ENCODE results near the gene METTL16.
"Not testable (repeated sequence)": the region's sequence is repeated elsewhere in the genome, so short reads cannot be mapped to it uniquely, and the experiment has no call there.

The METTL16 gene

DNA sequence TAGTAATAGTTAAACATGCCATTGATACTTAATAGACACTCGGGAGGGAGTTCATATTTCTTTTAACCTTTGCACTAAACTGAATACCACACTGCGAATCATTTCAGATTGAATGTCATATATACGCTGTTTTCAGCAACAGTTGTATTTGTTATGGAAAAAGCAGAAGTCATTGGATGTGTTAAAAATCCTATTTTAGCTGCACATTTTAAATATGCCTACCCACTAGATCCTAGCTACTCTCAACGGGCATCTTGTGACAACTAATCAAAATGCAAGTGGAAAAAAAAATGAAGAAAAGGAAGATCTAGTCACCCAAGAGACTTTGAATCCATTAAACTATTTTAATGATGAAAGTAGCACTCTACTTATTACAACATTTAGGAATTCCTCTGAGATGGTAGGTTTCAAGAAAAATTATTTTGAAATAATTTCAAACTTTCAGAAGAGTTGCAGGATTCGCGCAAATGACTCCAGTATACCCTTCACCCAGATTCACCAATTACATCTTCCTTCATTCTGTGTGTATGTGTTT, 59.4 kb downstream of the METTL16 start:
- DNase-seq = no peak

- DNase-seq = no peak
Measured at GRCh38 chr17:2450016-2450650, 61.6 kb downstream of the METTL16 start.

DNA sequence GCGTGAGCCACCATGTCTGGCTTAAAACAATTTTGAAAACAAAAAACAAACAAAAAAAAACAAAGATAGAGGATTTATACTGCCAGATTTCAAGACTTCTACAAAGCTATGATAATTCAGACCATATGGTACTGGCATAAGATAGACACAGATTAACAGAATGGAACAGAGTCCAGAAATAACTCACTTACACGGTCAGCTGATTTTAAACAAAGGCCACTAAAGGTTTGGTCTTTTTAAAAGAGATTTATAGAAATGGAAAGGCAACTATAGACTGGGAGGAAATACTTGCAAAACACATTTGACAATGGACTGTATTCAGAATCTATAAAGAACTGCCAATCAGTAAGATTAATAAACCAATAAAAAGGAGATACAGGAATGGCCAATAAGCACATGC, 62.2 kb downstream of the METTL16 start:
- DNase-seq = no peak

- not testable (repeated sequence) for DNase-seq
Measured at GRCh38 chr17:2447479-2447878, 64.2 kb downstream of the METTL16 start.

GRCh38 chr17:2445638-2446037, 66.0 kb downstream of the METTL16 start:
- DNase-seq = no peak

DNA sequence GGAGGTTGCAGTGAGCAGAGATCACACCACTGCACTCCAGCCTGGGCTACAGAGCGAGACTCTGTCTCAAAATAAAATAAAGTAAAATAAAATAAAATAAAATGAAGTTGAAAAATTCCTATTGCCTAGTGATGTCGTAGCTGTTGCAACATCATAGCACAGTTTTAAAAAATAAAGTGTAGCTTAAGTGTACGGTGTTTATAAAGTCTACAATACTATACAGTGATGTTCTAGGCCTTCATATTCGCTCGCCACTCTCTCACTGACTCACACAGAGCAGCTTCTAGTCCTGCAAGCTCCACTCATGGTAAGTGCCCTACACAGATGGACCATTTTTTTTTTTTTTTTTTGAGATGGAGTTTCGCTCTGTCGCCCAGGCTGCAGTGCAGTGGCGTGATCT, 67.3 kb downstream of the METTL16 start:
- DNase-seq = no peak

DNA sequence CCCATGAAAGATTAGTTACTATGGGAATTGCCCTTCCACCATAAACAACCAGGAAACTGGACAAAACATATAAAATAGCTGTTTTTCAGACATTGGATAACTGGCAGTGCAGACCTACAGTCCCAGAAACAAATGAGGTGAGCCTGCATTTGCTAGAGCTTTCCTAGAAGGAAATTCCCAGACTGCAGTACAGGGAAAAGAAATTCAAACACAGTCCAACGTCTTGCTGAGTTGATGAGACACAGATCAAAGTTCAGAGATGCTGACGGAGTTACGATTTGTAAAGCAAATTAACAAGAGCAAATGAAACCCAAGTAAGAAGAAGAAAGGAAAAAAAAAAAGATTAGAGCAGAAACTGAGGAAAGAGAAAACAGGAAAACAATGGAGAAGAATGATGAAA, 69.5 kb downstream of the METTL16 start:
- DNase-seq = no peak

DNA sequence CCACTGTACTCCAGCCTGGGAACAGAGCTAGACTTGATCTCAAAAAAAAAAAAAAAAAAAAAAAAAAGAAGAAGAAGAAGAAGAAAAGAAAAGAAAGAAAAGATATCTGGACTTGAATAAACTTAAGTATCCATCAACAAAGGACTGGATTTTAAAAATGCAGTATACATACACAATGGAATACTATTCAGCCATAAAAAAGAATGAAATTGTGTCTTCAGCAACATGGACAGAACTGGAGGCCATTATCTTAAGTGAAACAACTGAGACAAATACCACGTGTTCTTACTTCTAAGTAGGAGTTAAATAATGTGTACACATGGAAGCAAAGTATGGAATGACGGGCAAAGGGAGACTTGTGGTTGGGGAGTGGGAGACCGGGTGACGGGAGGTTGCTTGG, 70.8 kb downstream of the METTL16 start:
- no peak for DNase-seq

DNA sequence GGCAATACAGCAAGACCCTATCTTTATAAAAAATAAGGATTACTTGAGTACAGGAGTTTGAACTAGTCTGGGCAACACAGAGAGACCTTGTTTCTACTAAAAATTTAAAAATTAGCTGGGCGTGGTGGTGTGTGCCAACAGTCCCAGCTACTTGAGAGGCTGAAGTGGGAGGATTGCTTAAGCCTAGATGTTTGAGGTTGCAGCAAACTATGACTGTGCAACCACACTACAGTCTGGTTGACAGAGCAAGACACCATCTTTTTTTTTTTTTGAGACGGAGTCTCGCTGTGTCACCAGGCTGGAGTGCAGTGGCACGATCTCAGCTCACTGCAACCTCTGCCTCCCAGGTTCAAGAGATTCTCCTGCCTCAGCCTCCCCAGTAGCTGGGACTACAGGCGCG, 71.7 kb downstream of the METTL16 start:
- not testable (repeated sequence) for DNase-seq

DNA sequence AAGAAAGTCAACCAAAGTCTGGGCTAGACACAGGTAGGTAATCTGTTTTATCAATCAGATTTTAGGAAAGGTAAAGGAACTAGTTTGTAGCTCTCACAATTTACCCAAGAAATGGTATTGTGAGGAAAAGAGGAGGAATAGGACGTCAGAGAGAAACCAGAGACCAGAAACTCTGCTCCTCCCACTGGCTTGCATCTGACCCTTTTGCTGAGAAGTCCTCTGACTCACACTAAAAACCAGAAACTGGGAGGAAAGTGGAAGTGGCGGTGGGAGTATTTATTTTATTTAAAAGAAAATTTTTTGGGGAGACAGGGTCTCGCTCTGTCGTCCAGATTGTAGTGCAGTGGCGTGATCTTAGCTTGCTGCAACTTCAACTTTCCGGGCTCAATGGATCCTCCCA, 72.9 kb downstream of the METTL16 start:
- DNase-seq = no peak

GRCh38 chr17:2436316-2436905, 75.3 kb downstream of the METTL16 start:
- no peak for DNase-seq

DNA sequence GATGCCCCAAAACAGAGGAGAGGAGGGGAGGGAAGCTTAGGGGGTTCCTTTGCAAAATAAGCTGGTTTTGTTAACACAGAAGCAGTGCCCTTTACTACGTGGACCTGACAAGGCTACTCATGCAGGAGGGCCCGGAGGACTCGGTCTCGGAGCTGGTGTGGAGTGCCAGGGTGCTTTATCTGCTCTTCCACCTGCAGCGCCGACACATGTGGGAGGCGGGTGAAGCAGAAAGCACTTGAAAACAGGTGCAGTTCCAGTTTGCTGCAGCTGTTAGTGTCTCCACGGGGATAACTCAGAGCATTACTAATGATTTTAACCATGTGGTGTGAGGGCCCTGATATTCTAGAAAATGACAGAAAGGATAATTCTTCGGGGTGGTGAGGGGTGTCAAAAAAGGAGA, 75.8 kb downstream of the METTL16 start:
- DNase-seq = no peak

DNA sequence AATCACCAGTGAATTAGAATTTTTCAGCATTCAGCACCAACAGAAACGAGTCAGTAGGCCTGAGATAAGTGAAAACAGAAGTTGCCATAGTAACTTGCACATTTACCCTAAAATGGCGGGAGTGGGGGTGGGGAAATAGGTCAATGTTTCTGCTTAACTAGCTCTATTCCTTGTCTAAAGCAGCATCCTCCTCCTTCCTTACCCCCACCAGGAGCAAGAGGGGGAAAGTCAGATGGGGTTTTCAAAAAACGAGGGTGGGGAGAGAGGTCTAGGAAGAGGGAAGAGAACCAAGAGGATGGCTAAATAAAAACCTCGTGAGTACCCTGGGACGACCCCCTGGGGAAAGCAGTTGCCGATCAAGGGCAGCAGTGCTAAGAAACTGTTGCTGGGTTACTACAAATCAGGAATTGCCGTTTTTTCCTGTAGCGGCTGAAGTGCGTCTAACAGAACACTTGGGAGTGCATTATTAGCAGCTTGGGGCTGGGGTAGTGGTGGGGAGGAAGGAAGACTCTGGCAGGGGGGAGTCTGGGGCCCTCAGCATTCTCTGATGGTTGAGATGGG, 76.4 kb downstream of the METTL16 start:
- DNase-seq = no peak

DNA sequence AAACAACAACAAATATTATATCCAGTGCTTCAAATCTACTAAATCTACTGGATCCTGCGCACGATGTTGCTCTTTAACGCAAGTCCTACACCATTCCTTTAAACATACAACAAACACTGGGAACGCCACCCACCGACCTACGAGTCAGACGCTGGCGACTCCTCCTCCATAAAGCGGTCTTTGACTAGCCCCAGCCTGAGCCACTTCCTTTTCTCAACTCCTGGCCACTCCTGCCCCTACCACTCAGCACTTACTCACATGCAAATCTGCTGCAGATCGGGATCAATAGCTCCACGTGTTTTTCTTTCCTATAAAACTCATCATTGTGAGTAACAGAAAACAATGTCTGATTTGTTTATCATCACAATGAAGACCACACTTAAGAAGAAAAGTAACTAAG, 78.0 kb downstream of the METTL16 start:
- DNase-seq = no peak

DNA sequence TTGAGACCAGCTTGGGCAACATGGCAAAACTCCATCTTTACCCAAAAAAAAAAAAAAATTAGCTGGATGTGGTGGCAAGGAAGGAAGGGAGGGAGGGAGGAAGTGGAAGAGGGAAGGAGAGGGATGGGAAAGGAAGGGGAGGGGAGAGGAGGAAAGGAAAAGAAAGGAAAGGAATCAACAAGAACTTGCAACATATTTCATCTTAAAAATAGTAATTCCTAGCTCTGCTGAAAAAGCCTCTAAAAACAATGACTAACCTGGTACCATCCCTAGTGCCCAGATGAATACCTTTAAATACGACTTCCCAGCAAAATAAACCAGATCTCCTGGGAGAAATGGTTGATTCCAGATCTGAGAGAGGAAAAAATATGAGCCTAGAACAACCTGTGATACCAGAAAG, 83.8 kb downstream of the METTL16 start:
- DNase-seq = no peak

- no peak for DNase-seq
Measured at GRCh38 chr17:2427215-2427614, 84.5 kb downstream of the METTL16 start.

DNA sequence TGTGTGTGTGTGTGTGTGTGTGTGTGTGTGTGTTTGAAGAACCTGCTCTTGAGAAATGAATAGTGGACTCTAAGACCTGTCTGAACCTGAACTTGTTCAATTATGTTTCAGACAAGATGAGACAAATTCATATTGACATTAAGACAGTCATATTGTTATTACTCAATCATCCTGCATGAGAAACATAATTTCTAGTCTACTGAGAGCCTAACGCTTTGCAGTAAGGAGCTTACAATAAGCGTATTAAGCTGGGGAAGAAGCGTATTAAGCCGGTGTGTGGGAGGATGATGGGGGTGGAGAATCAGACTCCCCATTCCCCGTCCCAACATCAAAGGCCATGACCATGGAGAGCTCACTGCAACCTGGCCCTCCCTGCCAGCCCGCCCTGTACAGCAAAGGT, 88.4 kb downstream of the METTL16 start:
- DNase-seq = no peak

DNA sequence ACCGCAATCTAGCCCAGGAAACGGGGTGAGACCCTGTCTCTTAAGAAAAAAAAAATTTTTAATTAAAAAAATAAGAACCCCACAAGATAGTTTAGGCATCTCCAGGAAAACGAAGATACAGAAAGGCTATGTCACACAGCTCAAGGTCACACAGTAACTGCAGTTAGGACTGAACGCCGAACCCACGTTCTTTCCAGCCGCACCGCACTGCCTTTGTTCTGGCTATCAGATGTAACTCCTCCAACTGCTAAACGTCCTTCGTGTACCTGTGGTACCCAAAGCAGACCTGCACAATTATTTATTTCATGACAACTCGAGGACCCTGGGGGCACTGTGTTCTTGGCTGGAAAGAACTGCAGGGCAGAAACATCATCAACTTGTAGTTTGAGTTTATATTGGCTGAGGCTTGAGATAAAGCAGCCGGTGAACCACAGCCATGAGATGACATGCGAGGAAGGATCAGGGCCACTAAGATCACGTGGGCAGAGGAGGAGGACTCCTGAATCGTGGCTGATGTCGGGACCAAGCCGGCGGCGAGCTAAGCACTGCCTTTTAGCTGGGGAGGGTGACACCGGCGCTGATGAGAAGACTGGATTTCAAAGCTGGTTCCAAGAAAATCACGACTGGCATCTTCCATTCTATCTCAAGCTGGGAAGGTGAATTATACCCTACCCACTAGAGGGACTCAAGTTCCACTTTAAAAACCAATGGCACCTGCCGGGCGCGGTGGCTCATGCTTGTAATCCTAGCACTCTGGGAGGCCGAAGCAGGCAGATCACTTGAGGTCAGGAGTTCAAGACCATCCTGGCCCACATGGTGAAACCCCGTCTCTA, 90.2 kb downstream of the METTL16 start:
- no peak for DNase-seq

DNA sequence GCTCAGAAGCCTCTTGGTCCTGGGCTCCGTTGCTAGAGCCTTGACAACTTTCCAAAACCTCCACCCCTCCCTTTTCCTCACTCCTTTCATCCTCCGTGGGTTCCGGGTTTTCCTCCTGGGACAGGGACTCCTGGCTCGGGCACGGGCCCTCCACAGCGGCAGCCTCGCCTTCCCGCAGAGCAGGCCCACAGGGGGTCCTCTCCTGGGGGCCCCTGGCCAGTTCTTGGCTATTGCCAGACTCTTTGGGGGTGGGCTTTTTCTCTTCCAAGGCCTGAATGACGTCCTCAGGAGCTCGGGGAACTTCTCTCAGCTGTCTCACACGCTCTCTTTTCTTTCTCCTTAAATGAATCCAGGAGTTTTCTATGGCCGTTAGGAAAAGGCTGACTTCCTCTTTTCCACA, 91.5 kb downstream of the METTL16 start:
- DNase-seq = no peak

GRCh38 chr17:2419486-2419885, 92.2 kb downstream of the METTL16 start:
- no peak for DNase-seq

- no peak for DNase-seq
Measured at GRCh38 chr17:2418572-2418971, 93.1 kb downstream of the METTL16 start.

- DNase-seq = peak; percentile 69
Measured at GRCh38 chr17:2416010-2416734, 95.5 kb downstream of the METTL16 start.
